NCI-H146 treated with DMSO at 0.1 percent for 48 hours (cell line): ENCODE data around the gene DDX59.

Source experiments
- DNase-seq: peaks from one replicate; lab custom pipeline; 2025; ENCODE audit not compliant: unreplicated experiment; lab: John Stamatoyannopoulos, UW

The DDX59 gene

DNA sequence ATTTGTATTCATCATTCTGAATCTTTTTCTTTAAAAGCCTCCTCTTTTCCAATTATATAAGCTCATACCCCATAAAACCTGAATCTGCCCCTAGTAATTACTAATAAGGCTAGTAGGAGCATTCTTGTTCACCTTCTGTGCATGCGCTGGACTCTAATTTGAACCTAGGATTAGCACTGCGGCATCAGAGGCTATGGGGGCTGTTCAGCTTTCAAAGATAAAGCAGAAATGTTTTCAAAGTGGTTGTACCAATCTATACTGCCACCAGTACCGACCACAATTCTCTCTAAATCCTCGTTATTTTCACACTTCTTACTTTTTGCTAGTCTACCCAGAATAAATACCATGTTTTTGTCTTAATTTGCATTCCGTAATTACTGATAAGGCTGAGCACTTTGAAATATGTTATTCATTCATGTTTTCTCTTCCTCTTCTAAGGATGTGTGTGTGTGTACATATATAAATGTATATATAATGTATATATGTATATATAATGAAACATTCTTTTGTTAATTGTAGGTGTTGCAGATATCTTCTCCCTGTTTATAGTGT is 1.6 kb upstream of the DDX59 start:
- no peak for DNase-seq

- peak; percentile 57 for DNase-seq
Measured at GRCh38 chr1:200670242-200671118, 773 bp upstream of the DDX59 start.

DNA sequence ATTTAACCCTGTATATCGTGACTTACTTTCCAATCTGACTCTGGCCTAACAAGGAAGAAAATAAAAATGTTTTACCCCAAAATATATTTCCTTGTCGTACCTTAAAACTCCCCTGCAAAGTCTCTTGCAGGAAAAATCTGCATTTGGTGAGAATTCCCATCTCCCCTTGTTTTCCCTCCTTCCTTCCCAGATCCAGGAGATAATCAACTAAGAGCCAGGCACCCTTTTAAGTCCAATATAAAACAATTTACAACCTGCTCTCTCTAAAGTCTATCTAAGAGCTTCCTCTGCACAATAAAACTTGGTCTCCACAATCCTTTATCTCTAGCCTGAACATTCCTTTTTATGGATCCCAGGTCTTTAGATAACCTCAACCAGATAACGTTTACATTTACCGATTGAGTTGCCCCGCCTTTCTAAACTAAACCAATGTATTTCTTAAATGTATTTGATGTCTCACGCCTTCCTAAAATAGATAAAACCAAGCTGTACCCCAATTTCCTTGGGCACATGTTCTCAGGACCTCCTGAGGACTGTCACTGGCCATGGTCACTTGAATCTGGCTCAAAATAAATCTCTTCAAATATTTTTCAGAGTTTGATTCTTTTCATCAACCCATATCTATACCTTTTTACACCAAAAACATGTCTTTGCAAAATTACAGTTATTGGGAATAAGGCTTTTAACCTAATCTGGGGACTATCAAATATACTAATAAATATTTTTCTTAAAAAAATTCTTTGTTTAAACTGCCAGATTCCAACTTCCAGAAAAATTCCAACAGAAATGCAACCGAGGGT is 993 bp downstream of the DDX59 start:
- no peak for DNase-seq

- no peak for DNase-seq
Measured at GRCh38 chr1:200666309-200666708, 3.4 kb downstream of the DDX59 start.

GRCh38 chr1:200665861-200666260 is 3.8 kb downstream of the DDX59 start:
- DNase-seq = no peak

DNA sequence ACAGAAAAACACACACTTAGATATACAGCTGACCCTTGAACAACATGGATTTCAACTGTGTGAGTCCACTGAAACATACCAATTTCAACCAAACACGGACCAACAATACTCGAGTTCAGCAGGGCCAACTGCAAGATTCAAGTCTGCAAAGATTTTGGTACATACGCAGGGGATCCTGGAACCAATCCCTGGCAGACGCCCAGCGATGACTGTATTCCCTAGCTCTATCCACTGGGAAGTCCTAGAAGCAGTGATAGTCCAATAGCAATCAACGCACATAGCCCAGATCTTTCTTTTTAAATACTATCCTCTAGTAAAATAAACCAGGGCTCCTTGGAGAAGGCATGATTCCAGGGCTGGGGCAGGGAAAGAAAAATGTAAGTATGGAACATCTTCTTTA is 9.0 kb downstream of the DDX59 start:
- no peak for DNase-seq

GRCh38 chr1:200659269-200659668 is 10.4 kb downstream of the DDX59 start:
- no peak for DNase-seq

GRCh38 chr1:200658037-200658818 is 11.5 kb downstream of the DDX59 start:
- no peak for DNase-seq

GRCh38 chr1:200654660-200655059 is 15.0 kb downstream of the DDX59 start:
- DNase-seq = no peak

- DNase-seq = no peak
Measured at GRCh38 chr1:200653022-200653462, 16.7 kb downstream of the DDX59 start.

GRCh38 chr1:200652378-200652777 is 17.3 kb downstream of the DDX59 start:
- no peak for DNase-seq

- no peak for DNase-seq
Measured at GRCh38 chr1:200646515-200646914, 23.2 kb downstream of the DDX59 start.

DNA sequence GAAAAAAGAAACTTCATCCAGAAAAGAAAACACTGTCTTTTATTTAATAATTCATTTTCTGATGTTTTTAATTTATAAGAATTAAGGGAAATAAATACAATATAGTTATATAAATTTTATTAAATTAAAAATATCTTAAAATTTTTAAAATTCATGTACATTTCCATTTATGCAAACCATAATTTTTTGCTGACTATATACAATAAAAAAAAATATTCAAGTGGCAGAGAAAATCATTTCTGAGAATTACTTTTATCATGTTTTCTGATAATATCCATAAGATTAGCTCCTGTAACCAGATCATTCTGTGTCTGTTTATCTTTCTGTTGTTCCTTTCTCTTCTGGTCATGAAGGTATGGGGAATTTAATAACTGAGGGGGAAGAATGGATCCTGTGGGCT is 25.7 kb downstream of the DDX59 start:
- DNase-seq = no peak

DNA sequence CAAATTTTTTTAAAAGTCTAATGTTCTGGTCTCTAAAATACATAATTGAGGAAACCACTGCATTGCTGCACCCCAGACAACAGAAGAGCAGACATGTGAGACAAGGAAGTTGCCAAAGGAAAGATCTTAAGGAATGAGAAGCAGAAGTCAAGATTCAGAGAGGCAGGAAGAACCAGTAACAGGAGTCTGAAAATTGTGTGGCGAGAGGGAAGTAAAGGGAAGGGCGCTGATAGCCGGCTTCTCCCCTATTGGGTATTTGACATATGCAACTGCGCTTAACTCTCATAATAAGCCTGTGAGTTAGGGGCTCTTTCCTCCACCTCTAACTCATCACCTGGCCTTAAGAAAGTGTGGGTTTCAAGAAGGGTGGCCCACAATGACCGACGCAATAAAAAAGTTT is 27.2 kb downstream of the DDX59 start:
- DNase-seq = no peak

DNA sequence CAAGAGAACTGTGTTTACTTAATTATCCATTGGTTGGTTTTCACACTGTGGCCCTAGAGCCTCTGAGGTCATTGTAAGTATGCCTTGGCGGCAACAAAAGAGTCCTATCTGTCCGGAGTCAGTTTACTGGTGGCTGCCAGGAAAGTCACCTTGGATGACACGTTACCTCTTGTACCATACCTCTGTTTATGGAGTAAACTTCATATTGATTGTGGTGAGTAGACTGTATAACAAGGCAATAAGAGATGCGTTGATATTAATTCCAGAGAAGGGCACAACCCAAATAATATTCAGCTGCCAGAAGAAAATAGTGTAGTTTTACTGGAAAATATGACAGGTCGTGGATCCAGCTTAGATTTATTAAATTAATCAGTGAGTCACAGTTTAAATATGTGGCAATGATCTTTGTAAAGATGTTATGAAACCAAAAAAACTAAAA is 28.7 kb downstream of the DDX59 start:
- no peak for DNase-seq

DNA sequence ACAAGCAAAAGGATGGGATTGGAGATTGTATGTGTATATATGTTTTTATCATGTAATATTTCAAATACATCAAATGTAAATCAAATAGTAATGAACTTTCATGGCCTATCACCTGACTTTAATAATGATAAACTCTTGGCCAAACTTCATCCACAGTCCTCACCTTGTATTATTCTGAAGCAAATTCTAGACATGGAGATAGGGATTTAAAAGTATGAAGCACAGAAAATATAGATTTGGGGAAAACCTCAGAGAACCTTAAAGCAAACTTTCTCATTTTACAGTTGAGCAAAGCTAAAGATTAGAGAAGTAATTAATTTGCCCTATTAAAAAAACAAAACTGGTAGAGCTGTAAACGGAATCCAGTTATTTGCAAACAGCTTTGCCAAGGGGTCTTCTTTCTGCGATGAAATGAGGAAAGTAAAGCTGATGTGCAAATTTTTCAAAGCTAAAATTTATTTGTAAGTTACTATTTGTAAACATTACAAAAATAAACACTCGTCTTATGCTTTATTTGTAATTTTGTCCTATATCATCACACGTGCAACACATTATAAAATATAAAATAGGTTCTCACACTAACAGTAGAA is 29.2 kb downstream of the DDX59 start:
- DNase-seq = no peak

DNA sequence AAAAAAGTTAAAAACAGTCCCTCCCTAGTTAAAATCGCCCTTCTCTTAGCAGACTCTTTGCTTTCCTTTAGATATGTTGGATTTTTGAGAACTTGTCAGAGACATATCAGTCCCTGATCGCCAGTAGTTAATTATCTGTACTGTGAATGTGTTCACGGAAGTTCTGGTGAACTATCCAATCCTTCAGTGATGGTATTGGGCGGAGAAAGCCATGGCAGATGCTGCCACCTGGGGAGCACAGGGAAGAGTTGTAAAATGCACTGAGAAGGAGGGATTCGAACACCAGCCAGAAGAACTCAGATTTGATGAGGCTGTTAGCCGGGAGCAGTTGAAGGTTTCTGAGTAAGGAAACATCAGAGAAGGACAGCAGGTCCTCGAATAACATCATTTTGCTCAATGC is 31.6 kb downstream of the DDX59 start:
- DNase-seq = no peak

- DNase-seq = no peak
Measured at GRCh38 chr1:200636681-200637080, 33.0 kb downstream of the DDX59 start.

GRCh38 chr1:200634261-200635122 is 35.2 kb downstream of the DDX59 start:
- DNase-seq = no peak

- no peak for DNase-seq
Measured at GRCh38 chr1:200631375-200631774, 38.3 kb downstream of the DDX59 start.
